Activated naive CD8-positive, alpha-beta T cell treated with anti-CD3 and anti-CD28 coated beads for 36 hours (primary cell): ENCODE data around the gene CD248. TPM values are rescaled to one million over a fixed set of nuclear protein-coding genes. Genes with fewer than 3 reads are reported as not detected.
"Not testable (repeated sequence)": the region's sequence is repeated elsewhere in the genome, so short reads cannot be mapped to it uniquely, and the experiment has no call there.

ENCODE experiments used
- DNase-seq: peaks from one replicate; pipeline ENCODE4 v3.0.0; 2021
- H3K27ac Mint-ChIP-seq: one replicate; pipeline ENCODE4 v1.8.0; 2022; ENCODE audit warnings: mild to moderate bottlenecking, moderate library complexity, mixed read lengths
- H3K27me3 Mint-ChIP-seq: one replicate; pipeline ENCODE4 v1.8.0; 2022; ENCODE audit warnings: mild to moderate bottlenecking, mixed read lengths
- H3K36me3 Mint-ChIP-seq: one replicate; pipeline ENCODE4 v1.8.0; 2021; ENCODE audit warnings: mild to moderate bottlenecking, mixed read lengths
- H3K4me1 Mint-ChIP-seq: one replicate; pipeline ENCODE4 v1.8.0; 2021; ENCODE audit warnings: mixed read lengths
- H3K4me3 Mint-ChIP-seq: one replicate; pipeline ENCODE4 v1.8.0; 2022; ENCODE audit warnings: mild to moderate bottlenecking, moderate library complexity, mixed read lengths
- H3K9me3 Mint-ChIP-seq: one replicate; pipeline ENCODE4 v1.8.0; 2022; ENCODE audit warnings: mixed read lengths
- total RNA-seq, 2 experiments: library from RNA; stranded (reverse); gene quantifications; one replicate each; pipeline ENCODE4 v1.2.3, GENCODE V29; 2021

CD248 gene
- total RNA-seq, 2 experiments from 2014 or later, result 11.0 to 11.9 TPM

- DNase-seq, result no peak
- peak overlapping the region; percentile 88 for H3K4me3 Mint-ChIP-seq
- no peaks in the 10 kb centered on the region for H3K27me3 Mint-ChIP-seq
- H3K9me3 Mint-ChIP-seq, result peaks cover 10% of the 10 kb centered on the region
- peaks cover 2% of the 10 kb centered on the region for H3K36me3 Mint-ChIP-seq
- peak overlapping the region; percentile 94 for H3K27ac Mint-ChIP-seq
- H3K4me1 Mint-ChIP-seq, result peaks cover 53% of the 10 kb centered on the region
These were observed 2.0 kb downstream of the CD248 start for GRCh38 chr11:66314561-66315497.

DNA sequence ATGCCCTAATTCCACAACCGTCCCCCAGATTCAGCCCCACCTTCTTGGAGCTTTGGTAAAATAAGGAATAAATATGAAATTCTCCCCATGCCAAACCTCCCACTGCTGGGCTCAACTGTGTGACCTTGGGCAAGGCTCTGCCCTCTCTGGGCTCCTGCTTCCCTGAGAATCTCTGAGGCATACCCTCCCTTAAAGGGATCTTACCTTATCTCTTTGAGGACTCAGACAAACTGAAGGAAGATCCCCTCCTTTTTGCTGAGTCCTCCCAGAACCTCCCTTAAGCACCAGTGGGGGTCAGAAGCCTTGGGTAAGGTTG, 2.7 kb downstream of the CD248 start:
- Mint-ChIP-seq H3K4me3 (peak overlapping the region; percentile 88), H3K27me3 (no peaks in the 10 kb centered on the region), H3K9me3 (peaks cover 6% of the 10 kb centered on the region), H3K27ac (peak overlapping the region; percentile 94), H3K36me3 (no peaks in the 10 kb centered on the region), H3K4me1 (peaks cover 50% of the 10 kb centered on the region)
- DNase-seq, result no peak

- H3K4me1 Mint-ChIP-seq, result peaks cover 44% of the 10 kb centered on the region
- DNase-seq, result no peak
- H3K4me3 Mint-ChIP-seq, result peak overlapping the region; percentile 88
- peak overlapping the region; percentile 94 for H3K27ac Mint-ChIP-seq
- peaks cover under 1% of the 10 kb centered on the region for H3K9me3 Mint-ChIP-seq
- H3K36me3 Mint-ChIP-seq, result no peaks in the 10 kb centered on the region
- no peaks in the 10 kb centered on the region for H3K27me3 Mint-ChIP-seq
These were observed 3.3 kb downstream of the CD248 start for GRCh38 chr11:66313321-66314185.

DNA sequence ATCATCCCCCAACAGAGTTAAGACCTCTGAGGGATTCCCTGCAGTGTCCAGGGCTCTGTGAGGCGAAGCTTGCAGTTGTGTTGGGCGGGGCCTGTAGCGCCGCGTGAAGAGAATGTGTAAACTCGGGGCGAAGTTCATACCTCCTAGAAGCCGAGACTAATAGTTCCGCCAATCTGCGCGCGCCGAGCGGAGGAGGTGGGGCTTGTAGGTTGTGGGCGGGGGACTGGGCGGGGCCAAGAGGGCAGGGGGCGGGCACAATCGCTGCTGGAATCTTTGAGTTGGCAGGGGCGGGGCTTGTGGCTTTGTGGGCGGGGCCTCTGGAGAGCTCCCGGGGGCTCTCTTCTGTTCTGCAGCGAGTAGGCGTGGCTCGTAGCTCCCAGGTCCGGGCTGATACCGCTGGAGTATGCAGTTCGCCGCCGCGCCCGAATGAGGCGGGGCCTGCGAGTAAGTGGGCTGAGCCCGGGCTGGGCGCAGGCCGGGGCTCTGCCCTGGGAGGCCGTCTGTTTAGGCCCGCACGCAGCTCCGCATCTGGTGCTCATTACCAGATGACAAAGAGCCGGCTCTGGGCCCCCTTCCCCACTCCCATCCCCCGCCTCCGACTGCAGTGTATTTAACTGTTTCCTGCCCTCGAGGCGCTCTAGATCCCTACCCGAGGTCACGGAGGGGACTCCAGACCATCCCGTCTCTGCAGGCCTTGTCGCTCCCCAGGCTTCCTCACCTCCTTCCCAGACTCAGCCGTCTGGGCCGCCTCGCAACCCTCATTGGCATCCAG, 4.1 kb downstream of the CD248 start:
- Mint-ChIP-seq H3K36me3 (no peaks in the 10 kb centered on the region), H3K9me3 (no peaks in the 10 kb centered on the region), H3K4me1 (peaks cover 36% of the 10 kb centered on the region), H3K27ac (peak overlapping the region; percentile 94), H3K4me3 (peak overlapping the region; percentile 88), H3K27me3 (no peaks in the 10 kb centered on the region)
- DNase-seq, result peak; percentile 98

- Mint-ChIP-seq H3K27me3 (no peaks in the 10 kb centered on the region), H3K4me3 (peak overlapping the region; percentile 88), H3K36me3 (no peaks in the 10 kb centered on the region), H3K4me1 (peaks cover 30% of the 10 kb centered on the region), H3K9me3 (no peaks in the 10 kb centered on the region), H3K27ac (peak overlapping the region; percentile 94)
- DNase-seq, result peak; percentile 97
These were observed 4.8 kb downstream of the CD248 start for GRCh38 chr11:66311965-66312548.

DNA sequence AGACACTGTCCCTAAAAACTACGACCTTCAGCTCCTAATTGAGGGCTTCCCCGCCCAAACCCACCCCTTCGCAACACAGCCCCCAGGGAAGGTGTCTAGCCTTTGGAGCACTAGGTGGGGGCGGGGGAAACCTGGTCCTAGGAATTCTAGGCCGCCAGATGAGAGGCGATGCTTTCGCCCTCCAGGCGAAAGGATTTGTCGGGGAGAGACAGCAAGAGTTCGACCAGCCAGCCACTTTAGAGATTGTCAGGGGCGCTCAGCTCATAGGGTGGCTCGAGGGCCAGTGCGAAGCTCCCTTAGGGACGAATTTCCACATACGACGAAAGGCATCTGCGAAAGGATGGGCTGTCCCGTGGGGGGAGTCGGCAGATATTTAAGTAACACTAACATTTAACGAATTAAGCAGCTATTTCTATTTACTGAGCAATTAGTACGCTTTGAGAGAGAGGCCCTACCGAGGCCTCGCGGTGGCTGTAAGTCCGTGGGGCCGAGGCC, 5.3 kb downstream of the CD248 start:
- H3K27me3 Mint-ChIP-seq, result no peaks in the 10 kb centered on the region
- peak overlapping the region; percentile 88 for H3K4me3 Mint-ChIP-seq

GRCh38 chr11:66310803-66311440, 5.9 kb downstream of the CD248 start:
- not testable (repeated sequence) for H3K27me3 Mint-ChIP-seq, H3K4me3 Mint-ChIP-seq, H3K36me3 Mint-ChIP-seq, H3K9me3 Mint-ChIP-seq, H3K27ac Mint-ChIP-seq, DNase-seq
- peaks cover 27% of the 10 kb centered on the region for H3K4me1 Mint-ChIP-seq

More for the DNA sequence above, 5.3 kb downstream of the CD248 start:
- H3K36me3 Mint-ChIP-seq, result no peaks in the 10 kb centered on the region
- no peak for DNase-seq
- peak overlapping the region; percentile 94 for H3K27ac Mint-ChIP-seq
- H3K4me1 Mint-ChIP-seq, result peaks cover 30% of the 10 kb centered on the region
- no peaks in the 10 kb centered on the region for H3K9me3 Mint-ChIP-seq

- peaks cover 22% of the 10 kb centered on the region for H3K4me1 Mint-ChIP-seq
- no peaks in the 10 kb centered on the region for H3K27me3 Mint-ChIP-seq
- H3K27ac Mint-ChIP-seq, result no peak overlapping the region
- no peaks in the 10 kb centered on the region for H3K36me3 Mint-ChIP-seq
- no peak for DNase-seq
- H3K9me3 Mint-ChIP-seq, result no peaks in the 10 kb centered on the region
- no peak overlapping the region for H3K4me3 Mint-ChIP-seq
These were observed 6.5 kb downstream of the CD248 start for GRCh38 chr11:66310324-66310723.

GRCh38 chr11:66309475-66309874, 7.4 kb downstream of the CD248 start:
- Mint-ChIP-seq H3K4me1 (peaks cover 15% of the 10 kb centered on the region), H3K4me3 (no peak overlapping the region), H3K27me3 (no peaks in the 10 kb centered on the region), H3K36me3 (no peaks in the 10 kb centered on the region), H3K27ac (no peak overlapping the region), H3K9me3 (no peaks in the 10 kb centered on the region)
- no peak for DNase-seq

- no peaks in the 10 kb centered on the region for H3K36me3 Mint-ChIP-seq
- H3K9me3 Mint-ChIP-seq, result no peaks in the 10 kb centered on the region
- DNase-seq, result no peak
- no peak overlapping the region for H3K27ac Mint-ChIP-seq
- no peaks in the 10 kb centered on the region for H3K27me3 Mint-ChIP-seq
- H3K4me3 Mint-ChIP-seq, result no peak overlapping the region
- no peaks in the 10 kb centered on the region for H3K4me1 Mint-ChIP-seq
These were observed 14.2 kb downstream of the CD248 start for GRCh38 chr11:66302656-66303055.

- H3K27me3 Mint-ChIP-seq, result peaks cover 3% of the 10 kb centered on the region
- no peaks in the 10 kb centered on the region for H3K4me1 Mint-ChIP-seq
- no peak overlapping the region for H3K4me3 Mint-ChIP-seq
- no peak for DNase-seq
- no peaks in the 10 kb centered on the region for H3K36me3 Mint-ChIP-seq
- H3K9me3 Mint-ChIP-seq, result no peaks in the 10 kb centered on the region
- H3K27ac Mint-ChIP-seq, result no peak overlapping the region
These were observed 17.7 kb downstream of the CD248 start for GRCh38 chr11:66299186-66299585.

- DNase-seq, result no peak
- Mint-ChIP-seq H3K27me3 (peaks cover 13% of the 10 kb centered on the region), H3K9me3 (no peaks in the 10 kb centered on the region), H3K4me1 (peaks cover 3% of the 10 kb centered on the region), H3K36me3 (no peaks in the 10 kb centered on the region), H3K4me3 (no peak overlapping the region), H3K27ac (no peak overlapping the region)
These were observed 19.2 kb downstream of the CD248 start for GRCh38 chr11:66297610-66298009.

DNA sequence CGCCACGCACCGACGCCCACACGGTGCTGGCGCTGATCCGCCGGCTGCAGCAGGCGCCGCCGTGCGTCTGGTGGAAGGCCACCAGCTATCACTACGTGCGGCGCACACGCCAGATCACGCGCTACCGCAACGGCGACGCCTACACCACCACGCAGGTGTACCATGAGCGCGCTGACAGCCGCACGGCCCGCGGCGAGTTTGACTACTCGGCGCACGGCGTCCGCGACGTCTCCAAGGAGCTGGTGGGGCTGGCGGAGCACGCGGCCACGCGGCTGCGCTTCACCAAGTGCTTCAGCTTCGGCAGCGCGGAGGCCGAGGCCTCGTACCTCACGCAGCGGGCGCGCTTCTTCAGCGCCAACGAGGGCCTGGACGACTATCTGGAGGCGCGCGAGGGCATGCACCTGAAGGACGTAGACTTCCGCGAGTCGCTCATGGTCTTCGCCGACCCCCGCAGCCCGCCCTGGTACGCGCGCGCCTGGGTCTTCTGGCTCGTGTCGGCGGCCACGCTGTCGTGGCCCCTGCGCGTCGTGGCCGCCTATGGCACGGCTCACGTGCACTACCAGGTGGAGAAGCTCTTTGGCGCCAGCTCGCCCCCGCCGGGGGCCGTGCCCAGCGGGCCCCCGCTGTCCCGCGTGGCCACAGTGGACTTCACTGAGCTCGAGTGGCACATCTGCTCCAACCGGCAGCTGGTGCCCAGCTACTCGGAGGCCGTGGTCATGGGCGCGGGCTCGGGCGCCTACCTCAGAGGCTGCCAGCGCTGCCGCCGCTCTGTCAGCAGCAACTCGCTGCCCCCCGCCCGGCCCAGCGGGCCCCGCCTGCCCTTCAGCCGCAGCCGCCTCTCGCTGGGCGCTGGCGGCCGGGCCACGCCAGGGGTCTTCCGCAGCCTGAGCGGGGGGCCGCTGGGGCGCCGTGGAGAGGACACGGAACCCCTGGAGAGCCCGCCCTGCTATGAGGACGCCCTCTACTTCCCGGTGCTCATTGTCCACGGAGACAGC, 21.9 kb downstream of the CD248 start:
- peaks cover 10% of the 10 kb centered on the region for H3K4me1 Mint-ChIP-seq
- H3K36me3 Mint-ChIP-seq, result no peaks in the 10 kb centered on the region
- DNase-seq, result no peak
- H3K27ac Mint-ChIP-seq, result no peak overlapping the region
- H3K4me3 Mint-ChIP-seq, result no peak overlapping the region
- peaks cover 25% of the 10 kb centered on the region for H3K27me3 Mint-ChIP-seq
- H3K9me3 Mint-ChIP-seq, result no peaks in the 10 kb centered on the region
